Tibial artery (tissue), 4 donors: Measurements from ENCODE around the gene TENM3.
"Not testable (repeated sequence)": the region's sequence is repeated elsewhere in the genome, so short reads cannot be mapped to it uniquely, and the experiment has no call there.

Source experiments
- DNase-seq, 2 donors: peaks; one replicate each; pipeline ENCODE4 v3.0.0-alpha.2; 2019
- H3K27ac ChIP-seq, 2 donors: fragments of 200-600 bp; sonication (generic) in 1 of 2; 1 replicate in 1 of 2; 2 replicates in 1 of 2; pipeline ENCODE4 v1.5.1; 2018 to 2019; ENCODE audit warnings: mild to moderate bottlenecking in 1 of 2
- H3K27me3 ChIP-seq, 2 donors: fragments of 200-600 bp; sonication (generic) in 1 of 2; one replicate each; pipeline versions ENCODE4 v1.5.1 to v1.6.0; 2016 to 2019
- H3K36me3 ChIP-seq, 3 donors: fragments of 200-600 bp; sonication (generic) in 2 of 3; one replicate each; pipeline ENCODE4 v1.5.1; 2016 to 2019; ENCODE audit warnings: mild to moderate bottlenecking in 2 of 3
- H3K4me1 ChIP-seq, 4 donors: fragments of 200-600 bp; sonication (generic) in 2 of 4; 1 replicate in 3 of 4; 2 replicates in 1 of 4; pipeline ENCODE4 v1.5.1; 2016 to 2019
- H3K4me3 ChIP-seq, 2 donors: fragments of 200-600 bp; sonication (generic) in 1 of 2; 1 replicate in 1 of 2; 2 replicates in 1 of 2; pipeline ENCODE4 v1.5.1; 2018 to 2019; ENCODE audit warnings: mild to moderate bottlenecking in 2 of 2
- H3K9me3 ChIP-seq, 3 donors: fragments of 200-600 bp; sonication (generic) in 1 of 3; one replicate each; pipeline ENCODE4 v1.5.1; 2016 to 2019
- CTCF ChIP-seq, 2 experiments: fragments of 200-600 bp in 1 of 2; fragments of 450-650 bp in 1 of 2; IDR thresholded peaks; one replicate each; pipeline ENCODE4 v1.5.1; 2017 to 2019; ENCODE audit warnings: antibody characterized with exemption in 2 of 2, mild to moderate bottlenecking in 1 of 2, moderate library complexity in 1 of 2
- intact Hi-C: fragments of 100-400 bp; cut with DNase I; formaldehyde crosslinking; loops from one replicate; pipeline ENCODE4 v1.15.0; 2023; ENCODE audit warnings: low total_unique reads

TENM3 gene

GRCh38 chr4:182233310-182234090 lies 9.7 kb upstream of the TENM3 start:
- Histone ChIP-seq H3K27ac (no peak overlapping the region), H3K27me3 (no peaks in the 10 kb centered on the region), H3K36me3 (no peaks in the 10 kb centered on the region), H3K4me1 (peaks cover 0 to 4% (median 2%) of the 10 kb centered on the region in 4 donors), H3K4me3 (no peak overlapping the region), H3K9me3 (no peaks in the 10 kb centered on the region)
- DNase-seq, result no peak
- intact Hi-C loops, result no loop called here
- no peak for TF ChIP-seq CTCF (IDR thresholded peaks at IDR 0.05)

- no peaks in the 10 kb centered on the region for H3K9me3 ChIP-seq
- intact Hi-C loops, result no loop called here
- TF ChIP-seq CTCF (IDR thresholded peaks at IDR 0.05), result no peak
- H3K4me1 ChIP-seq, result peaks cover 0 to 4% (median 2%) of the 10 kb centered on the region in 4 donors
- no peaks in the 10 kb centered on the region for H3K27me3 ChIP-seq
- H3K36me3 ChIP-seq, result no peaks in the 10 kb centered on the region
- H3K4me3 ChIP-seq, result no peak overlapping the region
- DNase-seq, result no peak
- no peak overlapping the region for H3K27ac ChIP-seq
Observed at GRCh38 chr4:182235021-182235795, 8.0 kb upstream of the TENM3 start.

- H3K36me3 ChIP-seq, result no peaks in the 10 kb centered on the region
- TF ChIP-seq CTCF (IDR thresholded peaks at IDR 0.05), result no peak
- H3K4me1 ChIP-seq, result peaks cover 0 to 4% (median 2%) of the 10 kb centered on the region in 4 donors
- intact Hi-C loops, result no loop called here
- H3K27me3 ChIP-seq, result no peaks in the 10 kb centered on the region
- DNase-seq, result no peak
- no peak overlapping the region for H3K4me3 ChIP-seq
- no peak overlapping the region for H3K27ac ChIP-seq
- no peaks in the 10 kb centered on the region for H3K9me3 ChIP-seq
Observed at GRCh38 chr4:182236186-182236585, 7.0 kb upstream of the TENM3 start.

GRCh38 chr4:182237010-182237409 lies 6.2 kb upstream of the TENM3 start:
- H3K4me3 ChIP-seq, H3K9me3 ChIP-seq, H3K4me1 ChIP-seq, intact Hi-C loops, DNase-seq, H3K27ac ChIP-seq, H3K27me3 ChIP-seq, H3K36me3 ChIP-seq: not testable (repeated sequence)

GRCh38 chr4:182238355-182238931 lies 4.8 kb upstream of the TENM3 start:
- DNase-seq, result no peak
- intact Hi-C loops, result no loop called here
- no peak overlapping the region for H3K27ac ChIP-seq

More at GRCh38 chr4:182238355-182238931, 4.8 kb upstream of the TENM3 start:
- Histone ChIP-seq H3K9me3 (no peaks in the 10 kb centered on the region), H3K4me3 (no peak overlapping the region), H3K36me3 (no peaks in the 10 kb centered on the region), H3K4me1 (no peaks in the 10 kb centered on the region), H3K27me3 (no peaks in the 10 kb centered on the region)
- no peak for TF ChIP-seq CTCF (IDR thresholded peaks at IDR 0.05)
